ENCODE results near the gene HOXD11. TPM values are rescaled to one million over a fixed set of nuclear protein-coding genes. Genes with fewer than 3 reads are reported as not detected.

Gene HOXD11
- total RNA-seq, 1 experiment from 2014 or later: not detected

- H3K9me3 Mint-ChIP-seq (ENCODE audit: unreplicated experiment): no peaks in the 10 kb centered on the region
- DNase-seq (ENCODE audit: unreplicated experiment): no peak
- H3K27ac Mint-ChIP-seq (ENCODE audit: low read depth, unreplicated experiment): no peak overlapping the region
- intact Hi-C loops (cut with micrococcal nuclease): no loop called here
- POLR2A ChIA-PET: no interaction called here
- no peaks in the 10 kb centered on the region for H3K36me3 Mint-ChIP-seq (ENCODE audit: insufficient read depth, unreplicated experiment)
- CTCF ChIA-PET: no interaction called here
- no peak for TF ChIP-seq CTCF (IDR thresholded peaks at IDR 0.05; ENCODE audit: unreplicated experiment)
- no TSS peak for BruUV-seq (replicated peaks)
- H3K27me3 Mint-ChIP-seq (ENCODE audit: insufficient read depth, unreplicated experiment): peaks cover 29% of the 10 kb centered on the region
- H3K4me1 Mint-ChIP-seq (ENCODE audit: insufficient read depth, unreplicated experiment): peaks cover 13% of the 10 kb centered on the region
- no peak overlapping the region for H3K4me3 Mint-ChIP-seq (ENCODE audit: unreplicated experiment)
Measured at GRCh38 chr2:176100547-176101140, 6.4 kb upstream of the HOXD11 start.

- TF ChIP-seq CTCF (IDR thresholded peaks at IDR 0.05; ENCODE audit: unreplicated experiment): no peak
- H3K27ac Mint-ChIP-seq (ENCODE audit: low read depth, unreplicated experiment): no peak overlapping the region
- H3K4me3 Mint-ChIP-seq (ENCODE audit: unreplicated experiment): no peak overlapping the region
- DNase-seq (ENCODE audit: unreplicated experiment): no peak
- H3K9me3 Mint-ChIP-seq (ENCODE audit: unreplicated experiment): no peaks in the 10 kb centered on the region
- peaks cover 18% of the 10 kb centered on the region for H3K4me1 Mint-ChIP-seq (ENCODE audit: insufficient read depth, unreplicated experiment)
- H3K27me3 Mint-ChIP-seq (ENCODE audit: insufficient read depth, unreplicated experiment): peaks cover 33% of the 10 kb centered on the region
- ChIA-PET POLR2A (no interaction called here), CTCF (interaction anchor here (0.6 to 2.3 kb wide), 5 partner anchors 9 to 1262 kb away, joined by 3 to 10 read pairs (median 3); no protein-coding TSS in a partner anchor)
- no TSS peak for BruUV-seq (replicated peaks)
- H3K36me3 Mint-ChIP-seq (ENCODE audit: insufficient read depth, unreplicated experiment): no peaks in the 10 kb centered on the region
- intact Hi-C loops (cut with micrococcal nuclease): no loop called here
Measured at GRCh38 chr2:176101216-176101830, 5.8 kb upstream of the HOXD11 start.

DNA sequence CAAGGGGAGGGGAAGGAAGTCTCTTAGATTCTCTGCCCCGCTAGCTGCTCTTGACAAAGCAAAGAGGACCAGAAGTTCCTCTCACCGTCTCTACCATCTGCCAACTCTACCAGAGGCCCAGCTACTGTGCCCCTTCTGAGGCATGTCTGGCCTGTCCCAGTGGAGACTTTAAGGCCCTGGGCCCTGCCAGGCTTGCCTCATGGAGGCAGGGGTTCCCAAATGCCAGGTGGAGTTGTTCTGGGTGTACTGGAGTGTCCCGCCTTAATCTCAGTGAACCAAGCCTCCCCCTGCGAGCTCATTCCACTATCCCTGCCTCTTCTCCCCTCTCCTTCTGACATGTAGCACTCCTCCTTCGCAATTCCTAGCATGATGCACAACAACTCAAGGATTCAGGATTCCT lies 5.2 kb upstream of the HOXD11 start:
- ChIA-PET POLR2A (no interaction called here), CTCF (interaction anchor here (0.6 to 2.3 kb wide), 6 partner anchors 9 to 1263 kb away, joined by 3 to 10 read pairs (median 3); no protein-coding TSS in a partner anchor)
- H3K9me3 Mint-ChIP-seq (ENCODE audit: unreplicated experiment): no peaks in the 10 kb centered on the region
- BruUV-seq (replicated peaks): no TSS peak
- no peak for DNase-seq (ENCODE audit: unreplicated experiment)
- intact Hi-C loops (cut with micrococcal nuclease): no loop called here
- peaks cover 37% of the 10 kb centered on the region for H3K27me3 Mint-ChIP-seq (ENCODE audit: insufficient read depth, unreplicated experiment)
- TF ChIP-seq CTCF (IDR thresholded peaks at IDR 0.05; ENCODE audit: unreplicated experiment): no peak
- no peak overlapping the region for H3K27ac Mint-ChIP-seq (ENCODE audit: low read depth, unreplicated experiment)
- H3K36me3 Mint-ChIP-seq (ENCODE audit: insufficient read depth, unreplicated experiment): no peaks in the 10 kb centered on the region
- H3K4me3 Mint-ChIP-seq (ENCODE audit: unreplicated experiment): no peak overlapping the region
- peaks cover 15% of the 10 kb centered on the region for H3K4me1 Mint-ChIP-seq (ENCODE audit: insufficient read depth, unreplicated experiment)

DNA sequence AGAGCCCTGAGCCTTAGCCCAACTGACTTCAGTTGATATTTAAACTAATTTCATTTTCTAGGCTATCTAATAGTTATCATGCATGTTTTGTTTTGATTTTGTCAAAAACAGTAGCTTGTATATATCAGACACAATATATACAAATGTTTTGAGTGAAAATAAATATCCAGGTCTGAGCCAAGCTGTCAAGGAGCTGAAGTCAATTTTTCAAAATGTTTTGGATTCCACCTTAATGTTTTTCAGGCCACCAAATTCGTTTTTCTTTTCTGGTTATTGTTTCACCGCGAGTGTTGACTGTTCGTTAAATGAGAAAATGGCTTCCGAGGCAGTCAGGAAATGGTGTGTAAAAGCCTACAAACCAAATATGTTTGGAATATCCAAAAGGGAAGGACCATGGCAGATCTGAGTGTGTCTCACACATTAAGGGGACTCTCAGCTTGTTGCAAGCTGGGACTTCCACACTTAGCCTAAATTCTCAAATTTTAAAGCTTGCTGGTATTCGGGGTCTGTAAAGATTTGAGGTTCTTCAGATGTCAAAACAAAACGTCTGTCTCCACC lies 4.7 kb upstream of the HOXD11 start:
- no peak for TF ChIP-seq CTCF (IDR thresholded peaks at IDR 0.05; ENCODE audit: unreplicated experiment)
- Mint-ChIP-seq H3K36me3 (ENCODE audit: insufficient read depth, unreplicated experiment) (no peaks in the 10 kb centered on the region), H3K27me3 (ENCODE audit: insufficient read depth, unreplicated experiment) (peaks cover 37% of the 10 kb centered on the region), H3K4me1 (ENCODE audit: insufficient read depth, unreplicated experiment) (peaks cover 14% of the 10 kb centered on the region), H3K9me3 (ENCODE audit: unreplicated experiment) (no peaks in the 10 kb centered on the region), H3K27ac (ENCODE audit: low read depth, unreplicated experiment) (no peak overlapping the region), H3K4me3 (ENCODE audit: unreplicated experiment) (no peak overlapping the region)
- intact Hi-C loops (cut with micrococcal nuclease): no loop called here
- ChIA-PET POLR2A (no interaction called here), CTCF (interaction anchor here (0.6 to 2.3 kb wide), 7 partner anchors 8 to 1046 kb away, joined by 3 to 10 read pairs (median 3); no protein-coding TSS in a partner anchor)
- BruUV-seq (replicated peaks): no TSS peak
- DNase-seq (ENCODE audit: unreplicated experiment): no peak
